ENCODE measurements around the gene FLOT2.
"Not testable (repeated sequence)": the region's sequence is repeated elsewhere in the genome, so short reads cannot be mapped to it uniquely, and the experiment has no call there.

The FLOT2 gene

GRCh38 chr17:28867276-28867675 lies 30.3 kb downstream of the FLOT2 start:
- no peak for DNase-seq

- no peak for DNase-seq
Observed at GRCh38 chr17:28865946-28866752, 31.4 kb downstream of the FLOT2 start.

GRCh38 chr17:28864991-28865849 lies 32.3 kb downstream of the FLOT2 start:
- DNase-seq, result no peak

DNA sequence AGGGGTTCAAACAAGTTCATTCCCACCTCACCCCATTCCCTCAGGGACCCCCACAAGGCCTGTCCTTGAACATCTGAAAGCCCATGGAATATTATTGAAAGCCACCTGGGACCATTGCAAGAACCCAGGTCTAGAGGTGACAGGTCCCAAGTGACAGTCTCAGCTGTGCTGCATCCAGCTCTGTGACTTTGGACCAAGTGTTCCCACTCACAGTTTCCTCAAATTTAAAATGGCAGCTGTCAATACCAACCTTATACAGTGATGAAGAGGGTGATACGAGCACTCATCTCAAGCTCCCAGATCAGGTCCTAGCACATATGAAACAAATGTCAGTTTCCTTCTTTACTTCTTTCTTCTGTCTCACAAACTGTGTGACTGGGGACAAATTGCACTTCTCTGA lies 33.6 kb downstream of the FLOT2 start:
- DNase-seq, result no peak

- no peak for DNase-seq
Observed at GRCh38 chr17:28862561-28862960, 35.0 kb downstream of the FLOT2 start.

DNA sequence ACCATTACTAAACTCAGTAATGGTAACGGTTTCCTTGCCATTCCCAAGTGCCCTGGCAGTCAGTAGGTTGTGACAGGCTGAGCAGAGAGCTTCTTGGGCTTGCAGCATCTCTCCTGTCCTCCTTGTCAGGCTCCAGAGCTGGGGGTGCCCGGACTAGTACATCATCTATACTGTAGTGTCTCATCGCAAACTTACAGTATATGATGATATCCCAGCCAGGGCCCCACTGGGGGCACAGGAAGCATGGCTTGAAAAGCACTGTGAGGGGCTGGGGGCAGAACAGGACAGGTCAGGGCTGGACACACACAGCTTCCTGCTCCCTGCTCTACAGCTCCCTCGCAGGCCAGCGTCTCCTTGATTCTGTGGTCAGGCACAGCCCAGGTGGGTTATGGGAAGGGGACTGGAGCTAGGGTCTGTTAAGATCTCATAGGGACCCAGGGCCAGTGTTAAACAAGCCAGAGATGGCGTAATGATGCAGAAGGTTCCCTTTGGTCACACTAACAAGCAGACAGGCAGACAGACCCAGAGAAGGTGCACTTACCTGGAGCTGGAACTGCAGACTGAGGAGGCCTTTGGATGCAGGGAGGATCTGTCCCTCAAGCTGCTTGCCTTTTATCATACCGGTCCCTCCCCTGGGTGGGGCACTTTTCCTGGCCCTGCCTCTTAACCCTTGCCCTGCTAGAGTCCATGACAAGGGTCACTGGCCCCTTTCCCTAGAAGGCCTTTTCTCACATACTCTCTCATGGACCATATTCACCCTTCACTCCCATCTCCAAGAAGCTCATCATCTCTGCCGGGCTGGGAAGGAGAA lies 35.9 kb downstream of the FLOT2 start:
- no peak for DNase-seq

DNA sequence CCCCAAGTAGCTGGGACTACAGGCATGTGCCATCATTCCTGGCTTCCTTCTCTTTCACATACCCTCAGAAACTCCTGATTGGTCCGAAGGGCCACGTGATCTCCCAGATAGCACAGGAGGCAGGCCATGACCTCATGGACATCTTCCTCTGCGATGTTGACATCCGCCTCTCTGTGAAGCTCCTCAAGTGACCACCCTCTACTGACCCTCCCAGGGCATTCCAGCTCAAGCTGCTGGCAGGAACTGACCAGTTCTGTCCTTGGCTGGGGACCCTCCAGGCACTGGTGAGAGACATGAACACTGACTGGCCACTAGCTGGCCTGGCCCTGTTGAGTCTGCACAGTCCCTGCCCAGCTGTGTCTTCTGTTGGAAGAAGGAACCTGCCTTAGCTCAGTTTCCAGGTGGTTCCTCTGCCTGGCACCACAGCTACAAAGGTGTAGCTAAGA lies 37.1 kb downstream of the FLOT2 start:
- no peak for DNase-seq

DNA sequence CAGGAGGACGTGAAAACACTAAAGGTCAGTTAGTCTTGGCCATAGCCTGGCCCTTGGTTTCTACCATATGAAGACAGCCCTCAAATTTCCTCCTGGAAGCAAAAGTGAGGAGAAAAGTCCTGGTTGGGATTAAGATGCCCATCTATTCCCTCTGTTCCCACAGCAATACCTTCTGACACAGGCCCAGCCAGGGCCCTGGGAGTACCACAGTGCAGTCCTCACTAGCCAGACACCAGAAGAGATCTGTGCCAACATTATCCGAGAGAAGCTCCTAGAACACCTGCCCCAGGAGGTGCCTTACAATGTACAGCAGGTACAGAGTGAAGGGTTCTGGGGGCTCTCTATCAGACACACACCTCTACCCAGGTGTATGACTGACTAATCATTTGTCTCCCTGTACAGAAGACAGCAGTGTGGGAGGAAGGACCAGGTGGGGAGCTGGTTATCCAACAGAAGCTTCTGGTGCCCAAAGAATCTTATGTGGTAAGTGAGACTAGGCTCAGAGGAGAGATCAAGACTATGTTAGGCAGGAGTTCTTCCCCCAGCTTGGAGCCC lies 38.7 kb downstream of the FLOT2 start:
- no peak for DNase-seq

- no peak for DNase-seq
Observed at GRCh38 chr17:28857905-28858800, 39.4 kb downstream of the FLOT2 start.

DNA sequence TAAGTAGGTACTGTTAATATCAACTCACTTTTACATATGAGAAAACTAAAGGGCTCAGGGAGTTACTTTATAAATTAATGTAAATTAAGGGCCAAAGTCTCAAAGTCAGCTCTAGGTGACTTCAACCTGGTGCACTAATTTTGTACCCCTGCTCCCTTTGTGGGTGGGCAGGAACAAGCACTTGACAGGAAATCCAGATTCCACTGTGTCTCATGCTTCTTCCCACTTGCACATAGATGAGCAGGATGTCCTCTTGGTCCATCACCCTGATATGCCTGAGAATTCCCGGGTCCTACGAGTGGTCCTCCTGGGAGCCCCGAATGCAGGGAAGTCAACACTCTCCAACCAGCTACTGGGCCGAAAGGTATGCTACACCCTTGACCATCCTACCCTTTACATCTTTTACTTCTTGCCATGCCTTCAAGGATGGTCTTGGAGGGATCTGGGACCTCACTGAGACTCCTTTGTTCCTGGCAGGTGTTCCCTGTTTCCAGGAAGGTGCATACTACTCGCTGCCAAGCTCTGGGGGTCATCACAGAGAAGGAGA lies 41.4 kb downstream of the FLOT2 start:
- no peak for DNase-seq

DNA sequence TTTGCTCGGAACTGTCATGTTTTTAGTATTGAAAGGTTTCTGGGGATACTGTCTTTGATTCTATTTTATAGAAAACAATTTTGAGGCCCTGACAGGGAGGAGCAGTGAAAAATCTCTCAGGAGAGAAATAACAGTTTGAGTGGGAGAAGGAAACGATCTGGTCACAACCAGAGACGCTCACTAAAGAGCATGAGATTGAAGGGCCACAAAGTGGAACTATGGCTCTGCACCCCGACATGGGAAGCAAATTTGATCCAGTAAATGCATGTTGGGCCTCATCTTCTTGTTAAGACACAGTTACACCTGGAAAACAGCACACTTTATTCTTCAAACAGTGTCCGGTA lies 42.2 kb downstream of the FLOT2 start:
- no peak for DNase-seq

DNA sequence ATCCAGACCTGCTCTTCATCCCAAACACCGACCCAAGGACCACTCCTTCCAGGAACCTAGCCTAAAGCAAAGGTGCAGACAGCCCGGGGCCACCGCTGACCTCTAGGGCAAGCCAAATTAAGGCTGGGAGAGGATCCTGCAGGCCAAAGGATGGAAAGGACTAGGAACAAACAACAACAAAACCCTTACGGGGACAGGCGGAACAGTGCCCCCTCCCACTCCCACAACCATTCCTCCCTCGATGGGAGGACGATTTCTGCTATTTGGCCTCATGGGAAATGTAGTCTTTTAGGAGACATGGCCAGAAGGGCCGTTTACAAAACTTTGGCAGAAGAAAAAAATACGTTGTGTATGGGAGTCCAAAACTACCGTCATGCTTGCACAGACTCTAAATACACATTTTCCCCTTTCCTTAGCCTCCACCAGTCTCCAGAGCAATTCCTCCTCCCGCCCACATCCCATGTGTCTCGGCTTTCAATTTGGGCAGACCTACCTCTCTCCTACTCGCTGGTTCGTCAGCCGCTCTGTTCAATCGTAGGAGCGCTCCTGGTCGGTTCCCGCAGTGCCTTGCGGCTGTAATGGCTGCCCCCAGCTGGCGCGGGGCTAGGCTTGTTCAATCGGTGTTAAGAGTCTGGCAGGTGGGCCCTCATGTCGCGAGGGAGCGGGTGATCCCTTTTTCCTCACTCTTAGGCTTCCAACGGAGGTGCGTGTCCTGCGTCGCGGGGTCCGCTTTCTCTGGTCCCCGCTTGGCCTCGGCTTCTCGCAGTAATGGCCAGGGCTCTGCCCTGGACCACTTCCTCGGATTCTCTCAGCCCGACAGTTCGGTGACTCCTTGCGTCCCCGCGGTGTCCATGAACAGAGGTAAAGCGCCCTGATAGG lies 42.8 kb downstream of the FLOT2 start, which contains the start of gene ERAL1:
TSS of gene ERAL1 (plus strand) at position 560 of the 879 bp plus-strand sequence. CDS start at position 579, 19 bp downstream.
- no peak for DNase-seq

- no peak for DNase-seq
Observed at GRCh38 chr17:28853295-28853694, 44.2 kb downstream of the FLOT2 start.

DNA sequence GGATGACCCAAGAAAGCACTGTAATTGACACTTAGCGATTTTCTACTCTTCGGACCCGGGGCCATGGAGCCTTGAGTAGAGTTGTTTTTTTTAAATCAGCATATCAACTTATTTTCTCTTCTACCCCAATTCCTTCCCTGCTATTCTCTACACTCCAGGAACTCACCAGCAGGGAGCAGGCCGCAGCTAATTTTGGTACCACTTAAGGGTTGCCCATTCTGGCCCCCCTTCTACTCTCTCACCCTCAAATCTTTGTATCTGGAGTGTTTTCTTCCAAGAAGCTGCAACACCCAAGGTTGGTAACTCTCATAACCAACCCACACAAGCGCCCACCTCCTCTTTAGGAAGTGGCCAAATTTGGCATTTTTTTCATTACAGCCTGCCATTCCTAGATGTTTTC lies 48.3 kb downstream of the FLOT2 start:
- DNase-seq, result no peak

GRCh38 chr17:28848667-28849066 lies 48.9 kb downstream of the FLOT2 start:
- not testable (repeated sequence) for DNase-seq

DNA sequence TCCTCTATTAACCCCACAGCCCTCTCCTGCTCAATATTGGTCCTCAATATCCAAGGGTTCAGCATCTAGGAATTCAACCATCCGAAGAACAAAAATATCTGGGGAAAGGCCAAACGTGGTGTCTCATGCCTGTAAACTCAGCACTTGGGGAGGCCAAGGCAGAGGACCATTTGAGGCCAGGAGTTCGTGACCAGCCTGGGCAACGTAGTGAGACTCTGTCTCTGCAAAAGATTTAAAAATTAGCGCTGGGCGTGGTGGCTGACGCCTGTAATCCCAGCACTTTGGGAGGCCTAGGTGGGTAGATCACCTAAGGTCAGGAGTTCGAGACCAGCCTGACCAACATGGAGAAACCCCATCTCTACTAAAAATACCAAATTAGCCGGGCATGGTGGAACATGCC lies 50.8 kb downstream of the FLOT2 start:
- DNase-seq, result not testable (repeated sequence)

GRCh38 chr17:28846231-28846630 lies 51.3 kb downstream of the FLOT2 start:
- DNase-seq, result no peak

DNA sequence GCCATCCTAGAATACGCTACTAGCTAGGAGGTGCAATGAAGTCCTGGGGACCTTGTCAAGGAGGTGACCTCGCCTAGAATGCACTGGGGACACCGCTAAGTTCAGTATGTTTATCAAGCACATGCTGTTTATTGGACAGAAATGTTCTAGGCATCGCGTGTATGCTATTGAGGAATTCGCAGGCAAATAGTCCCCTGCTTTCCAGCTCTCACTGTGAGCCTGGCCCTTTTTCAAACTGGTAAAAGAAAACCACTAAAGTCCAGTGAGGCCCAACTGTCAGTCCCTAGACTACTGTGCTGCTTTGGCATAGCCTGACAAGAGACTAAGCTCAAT lies 53.8 kb downstream of the FLOT2 start:
- DNase-seq, result no peak

GRCh38 chr17:28842282-28843012 lies 55.1 kb downstream of the FLOT2 start, which contains the start of gene FAM222B:
TSS of gene FAM222B (minus strand) at chr17:28842790. CDS start at chr17:28766667, 76,123 bp downstream.
- no peak for DNase-seq

DNA sequence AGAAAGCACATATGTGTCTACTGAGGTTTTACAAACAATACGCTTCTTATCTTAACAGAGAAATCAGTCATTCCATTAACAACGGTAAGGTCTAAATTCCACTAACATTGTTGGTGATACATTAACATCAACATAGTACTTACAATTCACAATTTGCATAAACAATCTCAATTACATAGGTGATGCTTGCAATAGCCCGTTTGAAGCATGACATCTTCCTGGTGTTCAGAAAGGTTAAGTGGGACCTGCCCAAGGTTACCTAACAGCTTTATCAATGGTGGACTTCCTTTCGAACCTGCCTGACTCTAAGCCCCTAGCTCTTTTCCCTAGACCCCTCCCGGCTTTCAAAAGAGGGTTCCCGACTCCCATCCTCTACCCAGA lies 55.6 kb downstream of the FLOT2 start:
- DNase-seq, result no peak

Data from cortex of kidney (tissue), 1 donor.